GM23248 (cell line): Measurements from ENCODE around the gene ZNF668. TPM values are rescaled to one million over a fixed set of nuclear protein-coding genes. Genes with fewer than 3 reads are reported as not detected.

Experiments
- DNase-seq: peaks from one replicate; pipeline ENCODE4 v3.0.0-alpha.2; 2015
- H2AFZ ChIP-seq: fragments of 200-600 bp; sonication (generic); 2 replicates; pipeline ENCODE4 v1.6.1; 2016; ENCODE audit warnings: antibody characterized with exemption
- H3F3A ChIP-seq: fragments of 200-600 bp; sonication (generic); 2 replicates; pipeline ENCODE4 v1.6.1; 2016; ENCODE audit warnings: mild to moderate bottlenecking, antibody characterized with exemption, mixed run types; ENCODE audit not compliant: insufficient read depth
- H3K27ac ChIP-seq: fragments of 200-600 bp; sonication (generic); 2 replicates; pipeline ENCODE4 v1.5.1; 2016; ENCODE audit warnings: mild to moderate bottlenecking
- H3K27me3 ChIP-seq: fragments of 200-600 bp; sonication (generic); replicated peaks from 2 replicates; pipeline ENCODE4 v1.6.1; 2016; ENCODE audit warnings: mild to moderate bottlenecking; ENCODE audit not compliant: insufficient read depth
- H3K36me3 ChIP-seq: fragments of 200-600 bp; sonication (generic); 2 replicates; pipeline ENCODE4 v1.6.1; 2016; ENCODE audit warnings: low read depth, mild to moderate bottlenecking
- H3K4me1 ChIP-seq: fragments of 200-600 bp; sonication (generic); 2 replicates; pipeline ENCODE4 v1.6.1; 2016; ENCODE audit warnings: mild to moderate bottlenecking; ENCODE audit not compliant: insufficient read depth
- H3K4me2 ChIP-seq: fragments of 200-600 bp; sonication (generic); one replicate; pipeline ENCODE4 v1.6.1; 2016; ENCODE audit warnings: mild to moderate bottlenecking; ENCODE audit not compliant: unreplicated experiment
- H3K4me3 ChIP-seq: fragments of 200-600 bp; sonication (generic); 2 replicates; pipeline ENCODE4 v1.5.1; 2016; ENCODE audit warnings: mild to moderate bottlenecking
- H3K79me2 ChIP-seq: fragments of 200-600 bp; sonication (generic); 2 replicates; pipeline ENCODE4 v1.6.1; 2016; ENCODE audit warnings: mild to moderate bottlenecking; ENCODE audit not compliant: insufficient read depth
- H3K9ac ChIP-seq: fragments of 200-600 bp; sonication (generic); 2 replicates; pipeline ENCODE4 v1.6.1; 2016; ENCODE audit warnings: mild to moderate bottlenecking
- H3K9me2 ChIP-seq: fragments of 200-600 bp; sonication (generic); 2 replicates; pipeline ENCODE4 v1.6.1; 2016; ENCODE audit warnings: mixed run types, mild to moderate bottlenecking, moderate library complexity; ENCODE audit not compliant: insufficient read depth
- H3K9me3 ChIP-seq: fragments of 200-600 bp; sonication (generic); one replicate; pipeline ENCODE4 v1.6.1; 2017; ENCODE audit warnings: low read depth
- H4K20me1 ChIP-seq: fragments of 200-600 bp; sonication (generic); 2 replicates; pipeline ENCODE4 v1.6.0; 2016; ENCODE audit not compliant: insufficient read depth
- EZH2 ChIP-seq: fragments of 200-600 bp; sonication (generic); IDR thresholded peaks from 2 replicates; pipeline ENCODE4 v1.6.1; 2018; ENCODE audit warnings: antibody characterized with exemption, mild to moderate bottlenecking; ENCODE audit not compliant: insufficient read depth, poor library complexity, severe bottlenecking
- EZH2phosphoT487 ChIP-seq: fragments of 200-600 bp; sonication (generic); IDR thresholded peaks from 2 replicates; pipeline ENCODE4 v1.6.1; 2018; ENCODE audit warnings: antibody characterized with exemption, moderate library complexity, mild to moderate bottlenecking, low read depth; ENCODE audit not compliant: insufficient read depth
- WGBS, 2 experiments: methylation state at CpG; one replicate each; pipeline ENCODE4 v1.1.6; 2015 to 2017; ENCODE audit warnings: low lambda C conversion rate in 2 of 2, low coverage in 1 of 2; ENCODE audit errors: missing lambda C conversion rate in 2 of 2; 5-methylcytosine and 5-hydroxymethylcytosine counted together
- in situ Hi-C: fragments of 300-500 bp; cut with MboI; formaldehyde crosslinking; loops from 2 replicates; pipeline ENCODE4 v1.15.0; 2020
- polyA plus RNA-seq: library from polyadenylated mRNA; unstranded; fragments of >200 nt; fragmentation: Nextera tagmentation; extraction: Ambion mirVana; gene quantifications from 2 replicates; pipeline ENCODE4 v1.2.1, GENCODE V29; 2016
- total RNA-seq: library from RNA; depleted of rRNA; stranded (reverse); fragments of >200 nt; shearing (Covaris generic); gene quantifications from 2 replicates; pipeline ENCODE4 v1.2.3, GENCODE V29; 2014

The ZNF668 gene
- total and polyA plus RNA-seq, 2 experiments from 2014 or later: 19.5 to 21.8 TPM

DNA sequence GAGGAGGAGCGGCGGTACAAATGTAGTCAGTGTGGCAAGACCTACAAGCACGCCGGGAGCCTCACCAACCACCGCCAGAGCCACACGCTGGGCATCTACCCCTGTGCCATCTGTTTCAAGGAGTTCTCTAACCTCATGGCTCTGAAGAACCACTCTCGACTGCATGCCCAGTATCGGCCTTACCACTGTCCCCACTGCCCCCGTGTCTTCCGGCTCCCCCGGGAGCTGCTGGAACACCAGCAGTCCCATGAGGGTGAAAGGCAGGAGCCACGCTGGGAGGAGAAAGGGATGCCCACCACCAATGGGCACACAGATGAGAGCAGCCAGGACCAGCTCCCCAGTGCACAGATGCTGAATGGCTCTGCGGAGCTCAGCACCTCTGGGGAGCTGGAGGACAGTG is 3.0 kb upstream of the ZNF668 start:
- H3K36me3 ChIP-seq: peaks cover 2% of the 10 kb centered on the region; the same call in 1 of the 2 replicates
- 98 to 99% methylated on average over 12 to 13 of the region's 13 CpGs for WGBS, 2 experiments

GRCh38 chr16:31076319-31076718 is 2.3 kb upstream of the ZNF668 start:
- H3F3A ChIP-seq: peaks cover 17% of the 10 kb centered on the region
- in situ Hi-C loops: no loop called here
- WGBS, 2 experiments: 55 to 61% methylated on average over 16 of the region's 16 CpGs

More for the DNA sequence above, 3.0 kb upstream of the ZNF668 start:
- Histone ChIP-seq H3K27me3 (no peaks in the 10 kb centered on the region), H3K9me2 (no peaks in the 10 kb centered on the region), H3K4me3 (no peak overlapping the region), H3F3A (peaks cover 10% of the 10 kb centered on the region), H3K27ac (no peak overlapping the region), H4K20me1 (no peaks in the 10 kb centered on the region), H3K9me3 (no peaks in the 10 kb centered on the region), H3K4me2 (no peak overlapping the region), H3K9ac (no peak overlapping the region), H2AFZ (no peak overlapping the region), H3K4me1 (peaks cover 8% of the 10 kb centered on the region; the same call in 1 of the 2 replicates), H3K79me2 (peaks cover 82% of the 10 kb centered on the region)
- DNase-seq: no peak
- in situ Hi-C loops: no loop called here
- no peak for TF ChIP-seq EZH2
- no peak for TF ChIP-seq EZH2phosphoT487

GRCh38 chr16:31074814-31075183 is 759 bp upstream of the ZNF668 start:
- H3K9me3 ChIP-seq: no peaks in the 10 kb centered on the region
- H3K9ac ChIP-seq: peak overlapping the region; percentile 96
- 2% methylated on average over 7 of the region's 7 CpGs for WGBS, 2 experiments
- H2AFZ ChIP-seq: peak overlapping the region; percentile 74
- H3K4me3 ChIP-seq: peak overlapping the region; percentile 93
- peaks cover 2% of the 10 kb centered on the region; the same call in 1 of the 2 replicates for H3K36me3 ChIP-seq
- no peaks in the 10 kb centered on the region for H4K20me1 ChIP-seq
- H3K27ac ChIP-seq: peak overlapping the region; percentile 94
- no peaks in the 10 kb centered on the region for H3K27me3 ChIP-seq
- TF ChIP-seq EZH2: no peak
- no peak for TF ChIP-seq EZH2phosphoT487
- H3K4me2 ChIP-seq: peak overlapping the region; percentile 77
- H3K79me2 ChIP-seq: peaks cover 88% of the 10 kb centered on the region
- H3F3A ChIP-seq: peaks cover 19% of the 10 kb centered on the region
- no peaks in the 10 kb centered on the region for H3K9me2 ChIP-seq
- peak; percentile 57 for DNase-seq
- peaks cover 18% of the 10 kb centered on the region for H3K4me1 ChIP-seq
- in situ Hi-C loops: no loop called here

More at GRCh38 chr16:31076319-31076718, 2.3 kb upstream of the ZNF668 start:
- Histone ChIP-seq H3K79me2 (peaks cover 86% of the 10 kb centered on the region), H3K4me3 (no peak overlapping the region), H2AFZ (no peak overlapping the region), H3K9ac (no peak overlapping the region), H3K27me3 (no peaks in the 10 kb centered on the region), H3K9me2 (no peaks in the 10 kb centered on the region), H3K9me3 (no peaks in the 10 kb centered on the region), H4K20me1 (no peaks in the 10 kb centered on the region), H3K27ac (no peak overlapping the region), H3K4me2 (no peak overlapping the region), H3K4me1 (peaks cover 15% of the 10 kb centered on the region), H3K36me3 (peaks cover 2% of the 10 kb centered on the region; the same call in 1 of the 2 replicates)
- DNase-seq: no peak
- TF ChIP-seq EZH2: no peak

DNA sequence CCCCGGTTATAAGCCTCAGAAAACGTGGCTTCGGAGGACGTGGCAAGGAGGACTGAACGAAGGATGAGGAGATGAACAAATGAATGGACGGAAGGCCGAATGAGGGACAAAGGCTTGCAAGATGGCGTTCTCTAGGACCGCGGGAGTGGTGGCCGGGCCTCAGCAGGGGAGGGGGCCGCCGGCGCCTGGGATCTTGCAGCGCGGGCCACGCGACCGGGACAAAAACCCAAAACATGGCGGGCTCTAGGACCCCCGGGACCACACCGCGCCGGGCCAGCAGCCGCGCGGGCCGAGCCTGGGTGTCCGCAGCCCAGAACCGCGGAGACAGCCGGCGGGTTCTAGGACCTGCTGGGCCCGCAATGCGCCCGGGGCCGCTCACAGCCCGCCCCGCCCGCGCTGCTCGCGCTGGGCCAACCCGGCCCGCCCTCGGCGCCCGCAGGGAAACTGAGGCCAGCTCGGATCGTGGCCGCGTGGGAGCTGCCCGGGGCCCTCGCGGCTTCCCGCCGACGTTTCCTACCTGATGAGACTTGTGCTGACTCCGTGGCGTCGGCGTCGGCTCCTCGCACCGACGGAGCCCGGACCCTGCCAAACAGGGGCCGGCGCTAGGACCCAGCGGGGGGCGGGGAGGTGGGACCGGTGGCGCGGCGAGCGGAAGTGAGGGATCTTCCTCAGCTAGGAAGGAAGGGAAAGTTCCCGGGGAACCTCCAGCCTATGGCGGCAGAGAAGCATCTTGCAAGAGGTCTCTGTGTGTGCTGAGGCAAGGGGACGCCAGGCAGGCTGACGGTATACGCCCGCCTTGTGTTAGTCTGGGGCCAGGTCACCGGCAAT is 684 bp downstream of the ZNF668 start:
- WGBS, 2 experiments: 1 to 2% methylated on average over 51 to 71 of the region's 83 CpGs
- Histone ChIP-seq H3K4me1 (peaks cover 18% of the 10 kb centered on the region), H3K4me2 (peak overlapping the region; percentile 82), H2AFZ (peak overlapping the region; percentile 70), H3K9me2 (no peaks in the 10 kb centered on the region), H4K20me1 (no peaks in the 10 kb centered on the region), H3K4me3 (peak overlapping the region; percentile 93), H3K27me3 (no peaks in the 10 kb centered on the region), H3K36me3 (peaks cover 2% of the 10 kb centered on the region; the same call in 1 of the 2 replicates), H3K27ac (peak overlapping the region; percentile 94), H3K9ac (peak overlapping the region; percentile 96), H3K9me3 (no peaks in the 10 kb centered on the region), H3F3A (peaks cover 19% of the 10 kb centered on the region), H3K79me2 (peaks cover 88% of the 10 kb centered on the region)
- in situ Hi-C loops: no loop called here
- TF ChIP-seq EZH2: no peak
- TF ChIP-seq EZH2phosphoT487: no peak
- peak; percentile 96 for DNase-seq
